ENCODE data around the gene HSD3B7. TPM values are rescaled to one million over a fixed set of nuclear protein-coding genes. Genes with fewer than 3 reads are reported as not detected.

HSD3B7 gene
- total RNA-seq, 1 donor = 26.8 TPM

DNA sequence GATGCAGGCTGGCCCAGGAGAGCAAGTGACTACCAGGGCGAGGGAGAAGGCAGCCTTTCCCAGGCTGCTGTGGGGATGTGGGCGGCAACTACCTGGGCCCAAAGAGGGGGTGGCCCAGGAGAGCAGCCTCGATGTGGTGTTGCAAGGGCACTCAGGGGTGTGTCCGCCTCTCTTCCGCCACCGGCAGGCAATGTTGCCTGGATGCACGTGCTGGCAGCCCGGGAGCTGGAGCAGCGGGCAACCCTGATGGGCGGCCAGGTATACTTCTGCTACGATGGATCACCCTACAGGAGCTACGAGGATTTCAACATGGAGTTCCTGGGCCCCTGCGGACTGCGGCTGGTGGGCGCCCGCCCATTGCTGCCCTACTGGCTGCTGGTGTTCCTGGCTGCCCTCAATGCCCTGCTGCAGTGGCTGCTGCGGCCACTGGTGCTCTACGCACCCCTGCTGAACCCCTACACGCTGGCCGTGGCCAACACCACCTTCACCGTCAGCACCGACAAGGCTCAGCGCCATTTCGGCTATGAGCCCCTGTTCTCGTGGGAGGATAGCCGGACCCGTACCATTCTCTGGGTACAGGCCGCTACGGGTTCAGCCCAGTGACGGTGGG is 2.7 kb downstream of the HSD3B7 start:
- TF ChIP-seq CTCF (IDR thresholded peaks at IDR 0.05; ENCODE audit: insufficient read depth, low read depth, low read length) = no peak
- no peak for DNase-seq (ENCODE audit: low read depth)
- H3K4me3 ChIP-seq (ENCODE audit: low read depth, low read length) = no peak overlapping the region

DNA sequence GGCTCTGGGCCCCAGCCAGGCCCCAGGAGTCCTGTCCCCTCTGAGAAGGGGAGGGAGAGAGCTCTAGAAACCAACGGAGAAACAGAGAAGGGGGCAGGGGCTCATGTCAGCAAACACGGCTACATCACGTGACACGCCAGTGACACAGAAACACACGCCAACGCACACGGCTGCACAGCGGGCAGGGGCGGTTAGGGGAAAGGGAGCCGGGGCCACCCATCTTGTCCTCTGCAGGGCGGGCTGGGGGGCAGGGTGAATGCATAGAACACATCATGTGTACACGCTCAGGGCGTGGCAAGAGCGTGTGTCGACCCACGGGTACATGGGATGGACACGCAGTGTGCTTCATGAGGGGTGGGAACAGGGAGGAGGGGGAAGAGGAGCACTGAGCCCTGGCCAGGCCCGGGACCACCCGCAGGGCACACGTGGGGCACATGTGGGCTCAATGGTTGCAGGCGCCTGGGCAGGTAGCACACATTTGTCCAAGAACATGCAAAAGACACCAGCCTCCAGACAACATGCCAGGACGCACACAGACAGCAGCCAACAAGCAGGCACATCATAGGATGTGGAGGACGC is 4.6 kb downstream of the HSD3B7 start:
- no peak overlapping the region for H3K4me3 ChIP-seq (ENCODE audit: low read depth, low read length)
- DNase-seq (ENCODE audit: low read depth) = no peak
- no peak for TF ChIP-seq CTCF (IDR thresholded peaks at IDR 0.05; ENCODE audit: insufficient read depth, low read depth, low read length)

DNA sequence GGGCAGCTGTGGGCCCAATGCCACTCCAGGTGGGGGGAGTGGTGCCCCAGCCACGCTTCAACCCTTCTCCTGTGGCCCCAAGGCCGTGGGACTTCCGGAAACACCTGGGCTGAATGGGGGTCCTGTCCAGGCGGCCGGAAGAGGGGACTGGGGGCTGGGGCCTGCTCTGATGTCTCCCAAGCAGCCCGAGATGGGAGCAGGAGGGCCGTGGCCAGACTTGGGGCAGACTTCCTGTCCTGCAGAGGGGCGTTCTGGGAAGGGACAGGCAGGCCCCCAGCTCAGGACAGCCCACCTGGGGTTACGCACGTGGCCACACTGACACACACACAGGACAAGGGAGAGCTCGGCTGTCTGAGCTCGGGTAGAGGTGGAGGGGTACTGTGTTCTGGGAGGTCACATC is 5.1 kb downstream of the HSD3B7 start:
- DNase-seq (ENCODE audit: low read depth) = no peak
- no peak overlapping the region for H3K4me3 ChIP-seq (ENCODE audit: low read depth, low read length)
- no peak for TF ChIP-seq CTCF (IDR thresholded peaks at IDR 0.05; ENCODE audit: insufficient read depth, low read depth, low read length)

DNA sequence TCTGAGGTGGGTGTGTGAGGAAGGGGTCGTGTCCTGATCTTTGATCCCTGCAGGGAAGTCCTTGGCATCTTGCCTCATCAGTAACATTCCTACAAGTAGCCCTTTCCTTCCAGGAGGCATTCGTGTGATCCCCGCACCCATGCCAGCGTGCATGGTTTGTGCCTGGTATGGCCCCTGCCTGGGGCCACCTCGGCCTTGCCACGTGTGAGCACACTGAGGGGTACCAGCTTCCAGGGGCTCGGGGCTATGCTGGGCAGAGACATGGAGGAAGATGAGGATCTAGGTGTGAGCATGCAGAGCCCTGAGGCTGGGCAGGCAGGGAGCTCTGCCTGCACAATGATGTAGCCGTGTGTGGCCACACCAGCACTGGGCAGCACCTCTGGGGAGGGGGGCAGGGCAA is 6.0 kb downstream of the HSD3B7 start:
- DNase-seq (ENCODE audit: low read depth) = no peak
- TF ChIP-seq CTCF (IDR thresholded peaks at IDR 0.05; ENCODE audit: insufficient read depth, low read depth, low read length) = no peak

DNA sequence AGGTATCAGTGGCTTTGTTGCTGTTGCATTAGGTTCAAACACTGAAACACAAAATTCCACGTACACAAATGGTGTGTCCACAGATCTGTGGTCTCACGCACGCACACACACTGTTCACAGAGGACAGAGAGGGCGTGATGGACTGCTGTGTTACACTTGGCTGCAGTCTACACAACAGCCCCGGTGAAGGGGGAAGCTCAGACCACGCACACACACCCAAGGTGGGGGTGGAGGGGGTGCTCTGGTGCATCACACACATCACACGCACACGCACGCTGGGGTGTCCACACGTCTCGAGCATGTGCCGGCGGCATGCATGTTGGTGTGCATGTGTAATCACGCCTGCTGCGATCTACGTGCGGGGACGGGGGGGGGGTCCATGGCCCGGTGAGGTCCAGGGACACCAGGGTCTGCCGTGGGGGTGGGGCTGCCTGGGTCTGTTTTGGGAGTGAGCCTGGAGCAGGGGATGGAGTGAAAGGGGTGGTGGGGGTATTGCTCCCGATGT is 7.3 kb downstream of the HSD3B7 start:
- no peak for DNase-seq (ENCODE audit: low read depth)
- TF ChIP-seq CTCF (IDR thresholded peaks at IDR 0.05; ENCODE audit: insufficient read depth, low read depth, low read length) = no peak
- no peak overlapping the region for H3K4me3 ChIP-seq (ENCODE audit: low read depth, low read length)

More for the DNA sequence above, 6.0 kb downstream of the HSD3B7 start:
- H3K4me3 ChIP-seq (ENCODE audit: low read depth, low read length) = no peak overlapping the region

DNA sequence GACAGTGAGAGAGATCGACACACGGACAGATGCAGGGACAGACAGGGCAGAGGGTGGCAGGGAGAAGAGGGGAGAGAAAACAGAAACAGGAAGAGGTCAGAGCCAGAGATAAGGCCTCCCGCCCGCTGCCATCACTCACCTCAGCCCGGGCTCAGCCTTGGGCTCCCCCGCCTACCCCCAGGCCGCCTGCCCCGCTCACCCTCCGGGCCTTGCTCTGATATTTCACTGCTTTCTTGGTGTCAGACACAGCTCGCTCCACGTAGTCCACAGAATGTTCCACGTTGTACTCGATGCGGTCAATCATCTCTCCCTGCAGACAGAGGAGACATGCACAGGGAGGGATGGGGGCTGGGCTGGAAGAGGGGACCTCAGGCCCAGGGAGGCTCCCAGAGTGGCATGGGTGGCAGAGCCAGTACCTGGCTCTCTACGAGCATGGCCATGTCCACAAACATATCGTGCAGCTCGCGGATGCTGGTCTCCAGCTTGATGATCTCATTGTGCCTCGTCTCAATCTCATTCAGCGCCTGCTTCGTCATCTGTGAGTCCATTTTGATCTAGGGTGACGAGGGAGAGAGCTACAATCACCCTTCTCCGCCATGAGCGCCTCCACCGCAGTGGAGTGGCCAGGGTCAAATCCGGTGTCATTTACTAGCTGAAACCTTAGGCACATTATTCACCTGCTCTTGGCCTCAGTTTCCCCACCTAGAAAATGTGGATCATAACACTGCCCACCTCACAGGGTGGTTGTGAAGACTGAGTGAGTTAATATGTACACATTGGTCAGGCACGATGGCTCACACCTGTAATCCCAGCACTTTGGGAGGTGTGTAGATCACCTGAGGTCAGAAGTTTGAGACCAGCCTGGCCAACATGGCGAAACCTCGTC is 8.2 kb downstream of the HSD3B7 start:
- DNase-seq (ENCODE audit: low read depth) = no peak
- no peak for TF ChIP-seq CTCF (IDR thresholded peaks at IDR 0.05; ENCODE audit: insufficient read depth, low read depth, low read length)
- H3K4me3 ChIP-seq (ENCODE audit: low read depth, low read length) = no peak overlapping the region
